ENCODE results near the gene ENO2. TPM values are rescaled to one million over a fixed set of nuclear protein-coding genes. Genes with fewer than 3 reads are reported as not detected.
A peak's percentile ranks its signal among the peaks of the same experiment; 100 is the strongest.
"Not testable (repeated sequence)": the region's sequence is repeated elsewhere in the genome, so short reads cannot be mapped to it uniquely, and the experiment has no call there.

The ENO2 gene
- total RNA-seq, 6 donors from 2014 or later: 33.4 to 44.0 (median 40.7) TPM

DNA sequence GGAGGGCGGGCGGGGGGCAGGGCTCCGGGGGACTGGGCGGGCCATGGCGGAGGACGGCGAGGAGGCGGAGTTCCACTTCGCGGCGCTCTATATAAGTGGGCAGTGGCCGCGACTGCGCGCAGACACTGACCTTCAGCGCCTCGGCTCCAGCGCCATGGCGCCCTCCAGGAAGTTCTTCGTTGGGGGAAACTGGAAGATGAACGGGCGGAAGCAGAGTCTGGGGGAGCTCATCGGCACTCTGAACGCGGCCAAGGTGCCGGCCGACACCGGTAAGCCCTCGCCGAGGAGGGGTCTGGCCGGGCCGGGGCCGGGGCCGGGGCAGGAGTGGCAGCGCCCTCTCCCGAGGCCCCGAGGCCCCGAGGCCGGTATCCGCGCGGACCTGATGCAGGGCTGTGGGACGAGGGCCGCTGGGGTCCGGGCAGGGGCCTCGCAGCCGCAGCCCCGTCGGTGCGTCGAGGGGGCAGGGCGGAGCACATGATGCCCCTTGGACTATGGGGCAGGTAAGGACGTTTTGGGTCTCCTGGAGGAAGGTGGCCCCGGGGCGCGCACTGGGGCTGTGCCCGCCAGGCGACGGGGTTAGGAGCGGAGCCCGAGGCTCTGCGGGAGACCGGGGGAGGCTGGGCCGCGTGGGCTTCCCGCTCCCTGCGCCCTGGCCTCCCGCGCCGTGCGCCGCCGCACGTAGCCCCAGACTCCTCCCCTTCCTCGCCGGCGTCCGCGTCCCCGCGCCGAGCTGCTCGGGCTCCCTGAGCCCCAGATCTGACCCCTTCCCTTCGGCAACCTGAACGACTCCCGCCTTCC is 46.8 kb upstream of the ENO2 start, which contains the start of gene TPI1:
Gene TPI1, plus strand, starts transcription at position 119 of the 798 bp plus-strand sequence. Its CDS starts 36 bp downstream, at position 155.
- peak; percentile 88 to 96 for DNase-seq
- peaks cover 8 to 59% (median 37%) of the 10 kb centered on the region in 4 donors for H3K36me3 ChIP-seq

GRCh38 chr12:6868211-6869048 is 46.0 kb upstream of the ENO2 start:
- Histone ChIP-seq H3K27ac (peak overlapping the region; percentile 93 to 97 (median 96)), H3K27me3 (no peaks in the 10 kb centered on the region), H3K36me3 (peaks cover 4 to 50% (median 31%) of the 10 kb centered on the region in 4 donors), H3K4me1 (peaks cover 42 to 58% (median 46%) of the 10 kb centered on the region in 4 donors), H3K4me3 (peak overlapping the region; percentile 70 to 100 (median 96)), H3K9me3 (no peaks in the 10 kb centered on the region)
- WGBS, 2 donors: 12 to 13% methylated on average over 21 to 22 of the region's 22 CpGs
- ATAC-seq (ENCODE audit: low FRiP score in 2 of 2) (peak in 1 of 2 donors; percentile 0), DNase-seq (no peak)
- no peak for TF ChIP-seq POLR2AphosphoS5 (IDR thresholded peaks at IDR 0.05)
- TF ChIP-seq POLR2A (IDR thresholded peaks at IDR 0.05): no peak
- TF ChIP-seq, protein P1, sequence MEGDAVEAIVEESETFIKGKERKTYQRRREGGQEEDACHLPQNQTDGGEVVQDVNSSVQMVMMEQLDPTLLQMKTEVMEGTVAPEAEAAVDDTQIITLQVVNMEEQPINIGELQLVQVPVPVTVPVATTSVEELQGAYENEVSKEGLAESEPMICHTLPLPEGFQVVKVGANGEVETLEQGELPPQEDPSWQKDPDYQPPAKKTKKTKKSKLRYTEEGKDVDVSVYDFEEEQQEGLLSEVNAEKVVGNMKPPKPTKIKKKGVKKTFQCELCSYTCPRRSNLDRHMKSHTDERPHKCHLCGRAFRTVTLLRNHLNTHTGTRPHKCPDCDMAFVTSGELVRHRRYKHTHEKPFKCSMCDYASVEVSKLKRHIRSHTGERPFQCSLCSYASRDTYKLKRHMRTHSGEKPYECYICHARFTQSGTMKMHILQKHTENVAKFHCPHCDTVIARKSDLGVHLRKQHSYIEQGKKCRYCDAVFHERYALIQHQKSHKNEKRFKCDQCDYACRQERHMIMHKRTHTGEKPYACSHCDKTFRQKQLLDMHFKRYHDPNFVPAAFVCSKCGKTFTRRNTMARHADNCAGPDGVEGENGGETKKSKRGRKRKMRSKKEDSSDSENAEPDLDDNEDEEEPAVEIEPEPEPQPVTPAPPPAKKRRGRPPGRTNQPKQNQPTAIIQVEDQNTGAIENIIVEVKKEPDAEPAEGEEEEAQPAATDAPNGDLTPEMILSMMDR (IDR thresholded peaks at IDR 0.05): no peak
- no peak for TF ChIP-seq EP300 (IDR thresholded peaks at IDR 0.05)

More for the DNA sequence above, 46.8 kb upstream of the ENO2 start, which contains the start of gene TPI1:
- ATAC-seq (ENCODE audit: low FRiP score in 2 of 2): peak; percentile 88 to 93
- WGBS, 2 donors: 0 to 1% methylated on average over 41 to 52 of the region's 86 CpGs
- H3K9me3 ChIP-seq: no peaks in the 10 kb centered on the region
- H3K4me3 ChIP-seq: peak within 1 kb of the TSS; percentile 70 to 100 (median 96)
- peaks cover 42 to 56% (median 46%) of the 10 kb centered on the region in 4 donors for H3K4me1 ChIP-seq
- H3K27ac ChIP-seq: peak within 1 kb of the TSS; percentile 93 to 97 (median 96)
- TF ChIP-seq POLR2AphosphoS5 (IDR thresholded peaks at IDR 0.05) (peak; percentile 98 to 100), EP300 (IDR thresholded peaks at IDR 0.05) (peak in 1 of 4 donors; percentile 32), POLR2A (IDR thresholded peaks at IDR 0.05) (peak; percentile 96 to 99 (median 97))
- TF ChIP-seq, protein P1 (IDR thresholded peaks at IDR 0.05): peak in 2 of 6 experiments; percentile 13 to 22
- no peaks in the 10 kb centered on the region for H3K27me3 ChIP-seq

DNA sequence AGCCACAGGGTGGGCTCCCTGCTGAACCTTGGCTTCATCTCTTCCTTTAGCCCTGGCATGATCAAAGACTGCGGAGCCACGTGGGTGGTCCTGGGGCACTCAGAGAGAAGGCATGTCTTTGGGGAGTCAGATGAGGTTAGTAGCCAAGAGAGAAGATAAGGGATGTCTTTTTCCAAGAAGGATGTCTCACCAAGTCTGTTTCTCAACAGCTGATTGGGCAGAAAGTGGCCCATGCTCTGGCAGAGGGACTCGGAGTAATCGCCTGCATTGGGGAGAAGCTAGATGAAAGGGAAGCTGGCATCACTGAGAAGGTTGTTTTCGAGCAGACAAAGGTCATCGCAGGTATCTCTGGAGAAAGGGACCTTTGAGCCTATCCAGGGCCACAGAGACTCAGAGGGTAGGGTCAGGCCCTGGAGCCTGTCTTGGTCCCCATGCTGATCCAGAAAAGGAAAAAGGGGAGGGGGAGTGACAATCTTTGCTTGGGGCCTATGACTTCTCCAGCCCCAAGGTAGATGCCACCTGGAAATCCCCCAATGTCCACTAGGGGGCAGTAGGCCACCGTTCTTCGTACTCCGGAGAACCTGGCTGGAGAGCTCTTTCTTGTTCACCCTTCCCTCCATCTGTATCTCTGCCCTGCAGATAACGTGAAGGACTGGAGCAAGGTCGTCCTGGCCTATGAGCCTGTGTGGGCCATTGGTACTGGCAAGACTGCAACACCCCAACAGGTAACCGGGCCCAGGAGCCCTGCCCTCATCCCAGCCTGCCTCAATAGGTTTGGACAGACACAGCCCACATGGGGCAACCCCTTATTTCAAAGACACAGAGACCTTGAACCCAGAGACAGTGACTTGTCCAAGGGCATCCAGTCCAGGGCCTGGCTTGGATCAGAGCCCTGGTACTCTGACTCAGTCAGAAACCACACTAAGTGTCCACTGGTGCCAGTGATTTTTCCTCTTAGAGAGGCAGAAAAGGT is 45.0 kb upstream of the ENO2 start:
- Histone ChIP-seq H3K27me3 (no peaks in the 10 kb centered on the region), H3K36me3 (peaks cover 3 to 41% (median 22%) of the 10 kb centered on the region in 4 donors), H3K4me3 (peak overlapping the region in 3 of 4 donors; percentile 93 to 100 (median 99)), H3K9me3 (no peaks in the 10 kb centered on the region), H3K27ac (peak overlapping the region in 3 of 4 donors; percentile 95 to 97 (median 97)), H3K4me1 (peaks cover 46 to 66% (median 52%) of the 10 kb centered on the region in 4 donors)
- 36 to 48% methylated on average over 9 to 12 of the region's 12 CpGs for WGBS, 2 donors
- no peak for TF ChIP-seq EP300 (IDR thresholded peaks at IDR 0.05)
- TF ChIP-seq, protein P1 (IDR thresholded peaks at IDR 0.05): peak; percentile 82 to 93 (median 88)
- DNase-seq (peak in 1 of 2 donors; percentile 80), ATAC-seq (ENCODE audit: low FRiP score in 2 of 2) (peak in 1 of 2 donors; percentile 23)

DNA sequence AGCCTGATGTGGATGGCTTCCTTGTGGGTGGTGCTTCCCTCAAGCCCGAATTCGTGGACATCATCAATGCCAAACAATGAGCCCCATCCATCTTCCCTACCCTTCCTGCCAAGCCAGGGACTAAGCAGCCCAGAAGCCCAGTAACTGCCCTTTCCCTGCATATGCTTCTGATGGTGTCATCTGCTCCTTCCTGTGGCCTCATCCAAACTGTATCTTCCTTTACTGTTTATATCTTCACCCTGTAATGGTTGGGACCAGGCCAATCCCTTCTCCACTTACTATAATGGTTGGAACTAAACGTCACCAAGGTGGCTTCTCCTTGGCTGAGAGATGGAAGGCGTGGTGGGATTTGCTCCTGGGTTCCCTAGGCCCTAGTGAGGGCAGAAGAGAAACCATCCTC is 44.1 kb upstream of the ENO2 start:
- peaks cover 3 to 32% (median 15%) of the 10 kb centered on the region in 4 donors for H3K36me3 ChIP-seq
- H3K9me3 ChIP-seq; DNase-seq; H3K27me3 ChIP-seq; H3K4me3 ChIP-seq; ATAC-seq (ENCODE audit: low FRiP score in 2 of 2): not testable (repeated sequence)
- 54 to 73% methylated on average over 4 of the region's 4 CpGs for WGBS, 2 donors
- H3K4me1 ChIP-seq: peaks cover 49 to 71% (median 55%) of the 10 kb centered on the region in 4 donors
- peak overlapping the region in 1 of 4 donors; percentile 95 for H3K27ac ChIP-seq

Measured in upper lobe of left lung (tissue), 6 donors.